ENCODE results near the gene DHDDS.

DNA sequence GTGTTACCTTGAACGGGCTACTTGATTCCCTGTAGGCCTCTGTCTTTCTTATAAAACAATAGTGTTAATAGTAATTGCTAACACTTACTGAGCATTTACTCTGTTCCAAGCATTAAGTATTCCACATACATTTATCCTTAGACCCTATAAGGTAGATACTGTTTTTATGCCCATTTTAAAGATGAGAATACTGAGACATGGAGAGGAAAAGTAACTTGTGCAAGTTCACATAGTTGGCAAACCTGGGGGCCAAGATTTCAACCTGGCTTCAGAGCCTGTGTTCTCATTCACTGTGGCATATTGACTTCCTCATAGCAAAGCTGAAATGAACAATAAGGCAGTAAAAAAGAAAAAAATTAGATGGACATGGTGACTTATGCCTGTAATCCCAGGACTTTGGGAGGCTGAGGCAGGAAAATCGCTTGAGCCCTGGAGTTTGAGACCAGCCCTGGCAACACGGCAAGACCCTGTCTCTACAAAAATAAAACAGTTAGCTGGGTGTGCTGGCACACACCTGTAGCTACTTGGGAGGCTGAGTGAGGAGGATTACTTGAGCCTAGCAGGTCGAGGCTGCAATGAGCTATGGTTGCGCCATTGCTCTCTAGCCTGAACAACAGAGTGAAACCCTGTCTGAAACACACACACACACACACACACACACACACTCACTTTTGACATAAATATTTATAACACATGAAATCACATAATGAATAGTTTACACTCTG is 20.5 kb downstream of the DHDDS start:
- TF ChIP-seq CTCF (IDR thresholded peaks at IDR 0.05; ENCODE audit: low read length) (no peak), EZH2 (optimal IDR thresholded peaks at IDR 0.05; ENCODE audit: low read depth, low read length) (no peak), EZH2phosphoT487 (IDR thresholded peaks at IDR 0.05; ENCODE audit: low read length) (no peak)

Data from MM.1S (cell line).